ENCODE measurements around the gene SOAT1.
"Not testable (repeated sequence)": the region's sequence is repeated elsewhere in the genome, so short reads cannot be mapped to it uniquely, and the experiment has no call there.

The SOAT1 gene

DNA sequence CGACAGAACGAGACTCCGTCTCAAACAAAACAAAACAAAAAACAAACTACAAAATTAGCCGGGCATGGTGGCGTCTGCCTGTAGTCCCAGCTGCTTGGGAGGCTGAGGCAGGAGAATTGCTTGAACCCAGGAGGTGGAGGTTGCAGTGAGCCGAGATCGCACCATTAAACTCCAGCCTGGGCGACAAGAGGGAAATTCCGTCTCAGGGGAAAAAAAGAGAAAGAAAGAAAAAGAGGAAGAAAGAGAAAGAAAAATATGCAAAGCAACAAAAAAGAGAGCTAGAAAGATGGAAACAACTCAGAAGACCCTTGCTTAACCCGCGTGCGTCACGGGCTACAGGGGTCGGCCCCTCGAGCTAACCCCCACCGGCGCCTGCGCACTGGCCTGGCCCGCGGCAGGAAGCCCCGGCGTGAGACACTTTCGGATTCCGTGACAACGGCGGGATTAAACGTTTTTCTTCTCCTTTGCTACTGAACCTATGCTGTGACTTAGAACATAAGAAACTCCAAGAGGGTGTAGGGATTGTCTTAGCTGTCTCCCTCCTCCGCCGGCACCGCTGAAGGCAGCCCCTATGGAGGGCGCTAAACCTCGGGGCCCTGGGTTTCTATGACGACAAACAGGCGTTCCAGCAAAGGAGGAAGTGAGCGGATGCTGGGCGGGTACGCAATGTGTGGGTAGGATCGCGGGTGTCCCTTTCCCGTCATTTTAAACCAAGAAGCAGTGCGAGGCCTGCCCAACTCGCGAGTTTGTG, 71.9 kb downstream of the SOAT1 start, which contains the start of gene AXDND1:
Gene AXDND1 (plus strand): TSS at position 630 of the 751 bp plus-strand sequence. CDS start 539 bp downstream, outside the sequence.
- peak; percentile 85 to 89 for DNase-seq

DNA sequence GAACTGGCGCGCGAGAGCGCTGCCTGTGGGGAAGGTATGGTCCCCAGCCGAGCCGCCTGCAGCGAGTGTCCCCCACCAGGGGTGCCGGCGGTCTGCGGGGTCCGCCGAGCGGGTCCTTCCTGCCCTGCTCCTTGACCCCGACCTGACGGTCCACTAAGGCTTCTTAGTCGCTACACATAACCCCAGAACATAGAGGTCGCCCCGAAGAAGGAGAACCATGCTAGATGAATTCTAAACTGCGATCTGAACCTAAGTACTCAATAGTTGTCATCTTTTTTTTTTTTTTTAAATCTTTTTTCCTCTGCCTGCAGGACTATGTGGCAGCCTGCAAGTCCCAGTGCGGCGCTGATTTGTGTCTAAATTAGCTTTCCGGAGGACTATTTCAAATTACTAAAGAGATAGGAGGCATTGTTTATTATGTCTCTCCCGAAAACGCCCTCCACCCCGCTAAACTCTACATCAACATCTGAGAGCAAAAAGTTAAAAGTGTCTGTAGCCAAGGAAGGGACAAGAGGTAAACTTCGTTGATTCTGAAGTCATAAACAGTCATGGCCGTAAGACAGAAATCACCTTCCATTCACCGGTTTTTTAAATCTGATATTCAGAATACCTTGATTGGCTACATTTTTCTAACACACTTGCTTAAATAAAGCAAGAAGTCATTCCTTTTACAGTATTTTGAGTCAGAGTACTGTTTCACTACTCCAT, 72.7 kb downstream of the SOAT1 start:
- DNase-seq: no peak

DNA sequence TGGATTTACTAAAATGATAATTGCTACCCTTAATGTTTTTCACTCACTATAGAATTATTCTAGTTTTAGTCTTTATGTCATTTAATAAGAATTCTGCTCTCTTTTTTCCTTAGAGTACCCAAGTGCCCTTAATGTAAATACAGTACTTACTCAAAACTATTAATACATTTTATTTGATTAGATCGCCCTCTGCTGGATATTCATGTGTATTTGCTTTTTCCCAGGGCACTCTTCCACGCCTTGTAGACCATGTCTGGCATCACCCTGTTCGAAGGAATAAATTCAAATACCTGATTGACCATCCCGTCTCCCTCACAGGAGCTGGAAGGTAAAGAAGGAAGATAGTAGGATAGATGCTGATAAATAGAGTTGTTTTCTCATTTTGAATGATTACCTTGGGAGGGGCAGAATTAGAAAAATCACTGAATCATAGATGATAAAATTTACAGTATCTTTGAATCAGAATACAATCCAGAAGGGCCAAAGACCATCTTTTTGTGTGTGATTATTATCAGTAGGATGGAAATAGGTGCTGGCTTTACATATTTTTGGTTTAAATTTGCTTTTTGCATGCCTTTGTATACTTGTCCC, 76.2 kb downstream of the SOAT1 start:
- peak; percentile 42 to 86 for DNase-seq

DNA sequence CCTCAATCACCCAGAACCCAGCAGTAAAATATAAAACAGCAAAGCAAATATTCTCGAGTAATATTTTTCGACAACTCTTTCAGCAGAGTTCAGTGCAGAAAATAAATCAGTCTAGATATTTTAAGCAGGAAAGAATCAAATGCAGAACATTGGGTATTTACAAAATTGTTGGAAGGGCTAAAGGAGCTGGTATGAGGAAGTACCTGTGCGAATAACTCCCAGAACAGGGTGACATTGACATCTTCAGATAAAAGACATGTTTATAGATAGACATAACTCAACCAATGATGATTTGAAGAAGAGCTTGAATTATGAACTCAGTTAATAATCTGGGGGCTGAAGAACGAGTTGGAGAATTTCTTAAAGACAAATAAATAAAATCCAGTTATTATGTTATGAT, 78.6 kb downstream of the SOAT1 start:
- DNase-seq: no peak

DNA sequence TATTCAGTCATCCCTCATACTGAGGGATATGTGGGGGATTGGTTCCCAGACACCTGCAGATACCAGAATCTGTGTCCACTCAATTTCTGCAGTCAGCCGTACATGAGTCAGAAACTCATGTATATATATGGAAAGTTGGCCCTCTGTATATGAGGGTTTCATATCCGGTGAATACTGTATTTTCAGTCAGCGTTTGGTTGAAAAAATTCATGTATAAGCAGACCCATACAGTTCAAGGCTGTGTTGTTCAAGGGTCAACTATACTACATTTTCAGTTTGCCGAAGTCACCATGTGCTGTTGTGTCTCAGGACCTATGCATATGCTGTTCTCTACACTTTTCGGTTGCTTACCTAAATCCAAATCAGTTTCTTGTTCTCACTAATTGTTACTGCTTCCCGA, 82.6 kb downstream of the SOAT1 start:
- DNase-seq: no peak

DNA sequence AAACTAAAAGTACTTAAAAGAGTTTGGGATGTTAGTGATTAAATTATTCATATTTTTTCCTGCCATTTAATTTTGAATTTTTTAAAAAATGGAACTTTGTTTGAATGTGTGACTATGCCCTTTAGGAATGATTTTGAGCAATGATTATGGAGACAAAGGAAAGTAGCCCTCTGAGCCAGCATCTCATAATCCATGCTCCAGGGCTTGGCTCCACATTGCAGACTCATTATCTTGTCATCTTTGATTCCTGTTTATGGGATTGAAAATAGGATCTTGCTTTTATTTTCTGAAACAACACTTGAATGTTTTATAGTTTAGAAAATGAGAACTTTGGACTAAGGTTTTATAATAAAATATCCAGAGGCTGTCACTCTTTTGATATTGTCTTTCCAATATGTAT, 86.7 kb downstream of the SOAT1 start:
- DNase-seq: no peak

DNA sequence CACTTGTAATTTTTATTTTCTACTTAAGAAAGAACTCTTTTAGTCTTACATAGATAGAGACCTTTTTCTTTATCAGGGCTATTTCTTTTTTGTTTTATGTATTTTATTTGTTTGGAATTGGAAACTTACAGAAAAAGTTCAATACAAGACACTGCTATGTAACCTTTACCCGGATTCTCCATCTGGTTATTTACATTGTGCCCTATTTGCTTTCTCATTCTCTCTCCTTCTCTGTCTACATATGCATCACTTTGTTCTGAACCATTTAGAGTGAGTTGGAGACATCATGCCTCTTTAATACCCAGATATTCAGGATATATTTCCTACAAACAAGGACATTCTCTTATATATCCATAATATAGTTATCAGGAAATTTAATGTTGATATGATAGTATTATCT, 90.4 kb downstream of the SOAT1 start:
- DNase-seq: no peak

DNA sequence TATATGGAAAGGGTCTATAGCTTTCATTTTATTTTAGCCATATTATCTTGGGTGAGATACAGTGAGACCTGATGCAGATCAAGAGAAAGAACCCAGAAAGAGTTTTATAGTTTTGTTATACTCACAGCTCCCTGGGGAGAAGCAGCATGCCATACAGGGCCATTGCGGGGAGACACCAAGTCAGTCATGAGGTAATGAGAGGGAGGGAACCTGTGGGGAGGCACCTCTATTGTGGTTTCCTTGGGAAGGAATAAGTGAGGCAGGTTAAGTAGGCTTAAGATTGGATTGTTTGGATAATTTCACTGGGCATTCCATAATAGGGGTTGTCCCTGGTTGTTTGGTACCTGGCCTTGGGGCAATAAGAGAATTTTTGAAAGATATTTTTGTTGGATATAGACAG, 91.9 kb downstream of the SOAT1 start:
- DNase-seq: no peak

DNA sequence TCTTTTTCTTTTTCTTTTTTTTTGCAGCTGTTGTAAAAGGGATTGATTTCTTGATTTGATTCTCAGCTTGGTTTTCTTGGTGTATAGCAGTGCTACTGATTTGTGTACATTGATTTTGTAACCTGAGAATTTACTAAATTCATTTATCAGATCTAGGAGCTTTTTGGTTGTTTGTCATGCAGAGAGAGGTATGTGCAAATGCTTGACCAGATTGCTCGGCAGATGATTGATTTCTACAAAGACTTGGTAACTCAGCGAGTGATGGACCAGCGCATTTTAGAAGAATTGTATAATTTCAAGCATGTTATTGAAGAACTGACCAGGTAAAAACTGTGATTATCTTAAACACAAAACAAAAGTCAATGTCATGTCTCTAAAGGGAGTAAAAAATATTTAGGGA, 100.1 kb downstream of the SOAT1 start:
- no peak for DNase-seq

DNA sequence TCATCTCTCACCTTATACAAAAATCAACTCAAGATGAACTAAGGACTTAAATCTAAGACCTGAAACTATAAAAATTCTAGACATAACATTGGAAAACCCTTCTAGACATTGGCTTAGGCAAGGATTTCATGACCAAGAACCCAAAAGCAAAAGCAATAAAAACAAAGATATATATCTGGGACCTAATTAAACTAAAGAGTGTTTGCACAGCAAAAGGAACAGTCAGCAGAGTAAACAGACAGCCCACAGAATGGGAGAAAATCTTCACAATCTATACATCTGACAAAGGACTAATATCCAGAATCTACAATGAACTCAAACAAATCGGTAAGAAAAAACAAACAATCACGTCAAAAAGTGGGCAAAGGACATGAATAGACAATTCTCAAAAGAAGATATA, 105.8 kb downstream of the SOAT1 start:
- not testable (repeated sequence) for DNase-seq
